ENCODE data around the gene RTTN.
"Not testable (repeated sequence)": the region's sequence is repeated elsewhere in the genome, so short reads cannot be mapped to it uniquely, and the experiment has no call there.

RTTN gene

DNA sequence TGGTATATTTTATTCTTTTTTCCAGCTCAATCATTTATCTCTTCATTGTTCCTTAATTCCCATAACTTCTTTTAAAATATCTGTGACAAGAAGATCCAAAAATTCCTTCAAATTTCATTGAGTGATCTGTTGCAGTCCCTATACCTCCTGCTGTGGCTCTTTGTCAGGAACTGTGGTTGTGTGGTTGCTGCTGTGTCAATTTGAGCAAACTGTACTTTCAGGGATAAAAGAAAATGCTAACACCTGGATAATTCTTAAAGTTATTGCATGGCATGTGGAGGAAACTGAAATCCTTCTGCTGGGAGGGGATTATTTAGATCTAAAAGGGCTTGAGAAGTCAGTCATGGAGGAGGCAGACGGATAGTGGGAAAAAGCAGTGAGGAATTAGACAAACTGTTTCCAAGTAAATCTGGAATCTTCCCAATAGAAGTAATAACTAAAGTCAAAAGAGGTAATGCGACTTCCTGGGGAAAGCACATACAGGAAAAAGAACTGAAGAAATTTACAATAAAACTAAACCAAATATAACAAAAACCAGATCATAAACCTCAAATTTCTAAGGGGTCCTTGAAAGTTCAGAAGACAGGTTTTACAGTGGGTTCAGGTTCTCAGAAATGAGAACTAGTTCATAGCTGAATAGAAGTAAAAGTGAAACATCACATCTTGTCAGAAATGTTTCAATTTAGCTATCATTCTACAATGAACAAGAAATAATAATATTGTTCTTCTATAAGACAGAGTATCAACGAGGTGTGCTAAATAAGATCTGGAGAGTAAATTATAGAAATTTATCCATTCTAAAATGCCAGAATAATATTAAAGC is 224.3 kb downstream of the RTTN start:
- H3K4me1 ChIP-seq (ENCODE audit: control insufficient read depth, insufficient read depth, low read length): peaks cover 6% of the 10 kb centered on the region; the same call in 1 of the 2 replicates
- H3K27me3 ChIP-seq (ENCODE audit: control insufficient read depth, insufficient read depth, low read length): no peaks in the 10 kb centered on the region
- H3K36me3 ChIP-seq (ENCODE audit: control insufficient read depth, insufficient read depth, low read length): no peaks in the 10 kb centered on the region
- no peak overlapping the region for H3K4me3 ChIP-seq (ENCODE audit: low read depth, low read length)
- H3K9me3 ChIP-seq (ENCODE audit: control insufficient read depth, insufficient read depth, low read depth, low read length): peaks cover 11% of the 10 kb centered on the region
- no peak overlapping the region for H3K27ac ChIP-seq (ENCODE audit: low read depth, low read length)
- no peak overlapping the region for H3K9ac ChIP-seq (ENCODE audit: low read length)

DNA sequence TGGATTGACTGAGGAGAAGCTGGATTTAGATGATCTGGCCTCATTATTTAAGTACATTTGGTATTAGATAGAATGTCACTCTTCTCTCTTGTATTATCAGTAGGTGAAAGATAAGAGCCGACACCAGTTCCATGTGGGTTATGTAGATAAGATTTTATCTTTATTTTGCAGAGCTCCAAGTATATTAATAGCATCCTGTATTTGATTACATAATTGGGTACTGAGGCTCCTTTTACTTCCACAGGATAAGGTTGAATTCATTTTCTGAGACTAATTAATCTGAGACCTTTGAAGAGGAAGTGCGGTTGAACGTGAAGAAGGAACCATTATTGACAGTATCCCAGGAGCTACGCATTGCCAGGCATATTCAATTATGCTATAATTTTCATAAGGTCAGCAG is 225.0 kb downstream of the RTTN start:
- Histone ChIP-seq H3K9me3 (ENCODE audit: control insufficient read depth, insufficient read depth, low read depth, low read length) (peaks cover 15% of the 10 kb centered on the region), H3K27ac (ENCODE audit: low read depth, low read length) (no peak overlapping the region), H3K4me3 (ENCODE audit: low read depth, low read length) (no peak overlapping the region), H3K4me1 (ENCODE audit: control insufficient read depth, insufficient read depth, low read length) (peaks cover 6% of the 10 kb centered on the region; the same call in 1 of the 2 replicates), H3K9ac (ENCODE audit: low read length) (no peak overlapping the region), H3K27me3 (ENCODE audit: control insufficient read depth, insufficient read depth, low read length) (no peaks in the 10 kb centered on the region), H3K36me3 (ENCODE audit: control insufficient read depth, insufficient read depth, low read length) (no peaks in the 10 kb centered on the region)

DNA sequence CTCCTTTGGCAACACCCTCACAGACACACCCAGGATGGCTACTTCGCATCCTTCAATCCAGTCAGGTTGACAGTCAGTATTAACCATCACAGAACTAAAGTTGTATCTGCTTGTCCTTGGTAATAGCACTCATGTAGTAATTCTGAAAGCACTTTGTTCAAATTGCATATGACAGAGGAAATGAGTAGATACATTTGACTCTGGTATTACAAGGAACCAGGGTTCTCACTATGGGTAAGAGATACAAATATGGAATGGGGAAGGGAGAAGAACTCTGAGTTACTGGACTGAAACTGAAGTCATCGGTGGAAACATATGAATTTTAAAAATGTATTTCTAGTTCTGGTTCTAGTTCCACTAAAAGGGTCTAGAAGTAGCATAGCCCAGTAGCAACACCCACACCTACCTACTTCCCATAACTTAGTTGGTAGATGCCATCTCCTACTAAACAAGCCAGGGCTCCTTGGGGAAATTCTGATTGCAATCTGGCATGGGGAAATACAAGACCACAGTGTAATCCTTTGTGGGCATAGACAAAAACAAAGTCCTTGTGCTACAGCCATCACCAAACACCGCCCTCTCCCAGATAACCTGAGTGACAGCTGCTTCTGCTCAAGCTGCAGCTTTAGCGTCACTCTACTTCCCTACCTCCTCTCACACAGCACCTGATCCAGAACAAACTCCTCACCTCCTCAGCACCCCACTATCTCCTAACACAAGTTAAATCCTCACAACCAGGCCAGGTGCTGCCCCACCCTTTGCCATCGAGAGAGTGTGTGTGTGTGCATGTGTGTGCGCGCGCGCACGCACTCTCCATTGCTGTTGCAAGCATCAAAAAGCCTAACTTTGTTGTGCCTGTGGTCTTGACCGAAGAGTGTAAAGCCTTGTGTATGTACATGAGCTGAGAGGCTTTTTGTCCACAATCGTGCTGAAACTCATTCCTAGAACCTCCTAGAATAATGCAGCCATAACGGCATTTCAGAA is 226.5 kb downstream of the RTTN start:
- no peaks in the 10 kb centered on the region for H3K27me3 ChIP-seq (ENCODE audit: control insufficient read depth, insufficient read depth, low read length)
- H3K4me3 ChIP-seq (ENCODE audit: low read depth, low read length): no peak overlapping the region
- H3K9ac ChIP-seq (ENCODE audit: low read length): no peak overlapping the region
- H3K27ac ChIP-seq (ENCODE audit: low read depth, low read length): no peak overlapping the region
- H3K36me3 ChIP-seq (ENCODE audit: control insufficient read depth, insufficient read depth, low read length): no peaks in the 10 kb centered on the region
- H3K4me1 ChIP-seq (ENCODE audit: control insufficient read depth, insufficient read depth, low read length): peaks cover 6% of the 10 kb centered on the region; the same call in 1 of the 2 replicates
- H3K9me3 ChIP-seq (ENCODE audit: control insufficient read depth, insufficient read depth, low read depth, low read length): peaks cover 15% of the 10 kb centered on the region

DNA sequence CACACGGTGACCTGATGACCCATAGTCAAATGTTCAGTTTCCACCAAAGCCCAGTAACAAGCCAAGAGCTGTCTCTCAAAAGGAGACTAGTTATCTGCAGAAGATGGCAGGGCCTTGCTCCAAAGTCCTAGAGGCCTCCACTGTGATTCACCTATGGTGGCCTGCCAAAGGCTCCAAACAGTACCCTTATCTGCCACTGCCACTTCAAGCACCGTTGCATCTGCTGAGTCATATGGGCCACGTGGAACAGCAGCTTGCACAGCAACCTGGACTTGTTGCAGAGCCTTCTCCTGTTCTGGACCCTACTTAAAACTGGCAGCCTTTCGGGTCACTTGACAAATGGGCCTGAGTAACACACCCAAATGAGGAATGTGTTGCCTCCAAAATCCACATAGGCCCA is 230.2 kb downstream of the RTTN start:
- H3K9ac ChIP-seq (ENCODE audit: low read length); H3K27ac ChIP-seq (ENCODE audit: low read depth, low read length); H3K27me3 ChIP-seq (ENCODE audit: control insufficient read depth, insufficient read depth, low read length); H3K36me3 ChIP-seq (ENCODE audit: control insufficient read depth, insufficient read depth, low read length); H3K4me1 ChIP-seq (ENCODE audit: control insufficient read depth, insufficient read depth, low read length); H3K4me3 ChIP-seq (ENCODE audit: low read depth, low read length): not testable (repeated sequence)
- H3K9me3 ChIP-seq (ENCODE audit: control insufficient read depth, insufficient read depth, low read depth, low read length): peaks cover 20% of the 10 kb centered on the region

DNA sequence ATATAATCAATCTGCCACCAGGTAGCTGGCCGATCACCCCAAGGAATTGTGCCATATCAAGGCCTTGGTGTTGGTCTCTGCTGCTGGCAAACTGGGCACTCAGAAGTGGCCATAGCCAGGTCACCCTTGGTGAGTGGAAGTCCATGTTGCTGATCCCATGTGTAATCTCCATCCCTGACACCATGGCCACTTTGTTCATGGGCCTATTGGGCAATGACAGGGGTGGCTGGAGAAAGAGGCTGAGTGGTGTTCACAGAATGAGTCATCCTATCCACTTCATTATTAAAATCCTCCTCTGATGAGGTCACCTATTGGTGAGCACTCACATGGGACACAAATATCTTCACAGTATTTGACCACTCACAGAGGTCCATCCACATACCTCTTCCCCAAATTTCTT is 231.1 kb downstream of the RTTN start:
- peaks cover 20% of the 10 kb centered on the region for H3K9me3 ChIP-seq (ENCODE audit: control insufficient read depth, insufficient read depth, low read depth, low read length)
- H3K27ac ChIP-seq (ENCODE audit: low read depth, low read length): no peak overlapping the region
- H3K4me3 ChIP-seq (ENCODE audit: low read depth, low read length): no peak overlapping the region
- no peak overlapping the region for H3K9ac ChIP-seq (ENCODE audit: low read length)
- no peaks in the 10 kb centered on the region for H3K27me3 ChIP-seq (ENCODE audit: control insufficient read depth, insufficient read depth, low read length)
- H3K4me1 ChIP-seq (ENCODE audit: control insufficient read depth, insufficient read depth, low read length): no peaks in the 10 kb centered on the region
- no peaks in the 10 kb centered on the region for H3K36me3 ChIP-seq (ENCODE audit: control insufficient read depth, insufficient read depth, low read length)

DNA sequence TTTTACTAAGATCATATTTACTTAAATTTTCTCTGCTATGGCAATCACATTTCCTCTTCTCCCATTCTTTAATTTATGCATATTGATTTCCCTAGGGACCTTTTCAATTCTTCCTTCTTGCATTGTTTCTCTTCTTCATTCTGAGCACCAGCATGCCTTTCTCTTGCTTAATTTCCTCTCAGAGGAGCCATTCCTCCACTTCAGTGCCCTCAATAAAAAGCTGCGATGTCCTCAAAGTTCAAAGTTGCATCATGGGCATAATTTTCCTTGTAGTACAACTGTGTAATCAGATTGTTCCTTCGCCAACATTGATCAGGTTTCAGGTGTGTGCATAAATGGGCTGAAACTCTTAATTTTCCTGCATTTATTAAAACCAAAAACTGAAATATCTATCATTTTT is 236.0 kb downstream of the RTTN start:
- H3K4me3 ChIP-seq (ENCODE audit: low read depth, low read length): no peak overlapping the region
- H3K27ac ChIP-seq (ENCODE audit: low read depth, low read length): no peak overlapping the region
- no peaks in the 10 kb centered on the region for H3K27me3 ChIP-seq (ENCODE audit: control insufficient read depth, insufficient read depth, low read length)
- no peak overlapping the region for H3K9ac ChIP-seq (ENCODE audit: low read length)
- peaks cover 4% of the 10 kb centered on the region for H3K9me3 ChIP-seq (ENCODE audit: control insufficient read depth, insufficient read depth, low read depth, low read length)
- no peaks in the 10 kb centered on the region for H3K4me1 ChIP-seq (ENCODE audit: control insufficient read depth, insufficient read depth, low read length)
- H3K36me3 ChIP-seq (ENCODE audit: control insufficient read depth, insufficient read depth, low read length): no peaks in the 10 kb centered on the region

DNA sequence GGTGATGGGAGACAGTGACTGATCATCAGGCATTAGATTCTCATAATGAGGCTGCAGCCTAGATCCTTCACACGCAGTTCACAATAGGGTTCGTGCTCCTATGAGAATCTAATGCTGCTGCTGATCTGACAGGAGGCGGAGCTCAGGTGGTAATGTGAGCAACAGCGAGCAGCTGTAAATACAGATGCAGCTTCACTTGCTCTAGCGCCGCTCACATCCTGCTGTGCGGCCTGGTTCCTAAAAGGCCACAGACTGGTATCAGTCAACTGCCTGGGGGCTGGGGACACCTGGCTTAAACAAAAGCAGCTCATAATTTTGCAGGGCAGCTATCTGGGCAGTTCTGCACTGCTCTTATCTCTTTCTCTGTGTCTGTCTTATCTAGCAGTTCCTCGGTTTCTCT is 237.4 kb downstream of the RTTN start:
- no peak overlapping the region for H3K9ac ChIP-seq (ENCODE audit: low read length)
- H3K27ac ChIP-seq (ENCODE audit: low read depth, low read length): no peak overlapping the region
- no peaks in the 10 kb centered on the region for H3K36me3 ChIP-seq (ENCODE audit: control insufficient read depth, insufficient read depth, low read length)
- H3K9me3 ChIP-seq (ENCODE audit: control insufficient read depth, insufficient read depth, low read depth, low read length): peaks cover 2% of the 10 kb centered on the region; the same call in 1 of the 2 replicates
- no peak overlapping the region for H3K4me3 ChIP-seq (ENCODE audit: low read depth, low read length)
- H3K27me3 ChIP-seq (ENCODE audit: control insufficient read depth, insufficient read depth, low read length): no peaks in the 10 kb centered on the region
- no peaks in the 10 kb centered on the region for H3K4me1 ChIP-seq (ENCODE audit: control insufficient read depth, insufficient read depth, low read length)

DNA sequence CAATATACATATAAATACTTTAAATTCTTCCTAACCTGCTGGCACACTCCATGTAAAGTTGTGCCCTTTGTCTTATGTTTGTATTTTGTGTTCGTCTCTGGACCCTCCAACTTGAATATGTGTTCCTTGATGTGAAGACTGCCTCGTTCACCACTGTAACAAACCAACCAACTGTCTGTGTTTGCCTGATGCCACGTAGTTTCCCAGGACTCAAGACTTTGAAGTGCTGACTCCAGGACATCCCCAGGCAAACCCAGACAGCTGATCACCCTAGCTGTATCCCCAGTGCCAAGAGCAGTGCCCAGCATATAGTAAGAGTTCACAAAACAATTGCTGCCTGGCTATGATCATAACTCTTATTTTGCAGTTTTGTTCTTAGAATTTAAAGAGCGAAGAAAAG is 242.3 kb downstream of the RTTN start:
- no peaks in the 10 kb centered on the region for H3K36me3 ChIP-seq (ENCODE audit: control insufficient read depth, insufficient read depth, low read length)
- no peak overlapping the region for H3K9ac ChIP-seq (ENCODE audit: low read length)
- no peak overlapping the region for H3K4me3 ChIP-seq (ENCODE audit: low read depth, low read length)
- H3K4me1 ChIP-seq (ENCODE audit: control insufficient read depth, insufficient read depth, low read length): no peaks in the 10 kb centered on the region
- H3K9me3 ChIP-seq (ENCODE audit: control insufficient read depth, insufficient read depth, low read depth, low read length): no peaks in the 10 kb centered on the region
- H3K27ac ChIP-seq (ENCODE audit: low read depth, low read length): no peak overlapping the region
- H3K27me3 ChIP-seq (ENCODE audit: control insufficient read depth, insufficient read depth, low read length): no peaks in the 10 kb centered on the region

DNA sequence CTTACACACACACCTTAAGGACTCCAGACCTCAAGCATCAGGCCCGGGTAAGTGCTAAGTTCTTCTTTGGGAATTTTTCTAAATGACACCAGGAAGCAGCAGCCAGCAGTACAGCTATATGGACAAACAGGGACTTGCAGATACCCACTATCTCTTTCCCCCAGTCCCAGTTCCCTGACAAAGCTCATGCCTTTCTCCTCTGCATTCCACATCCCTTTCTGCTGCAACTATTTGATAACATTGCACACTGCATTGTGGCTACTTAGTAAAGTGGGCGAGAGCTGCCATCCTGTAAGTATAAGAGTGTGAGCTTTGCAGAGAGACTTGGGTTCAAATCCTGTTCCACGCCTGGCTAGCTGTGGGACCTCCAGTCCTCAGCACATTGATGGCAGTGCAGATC is 243.8 kb downstream of the RTTN start:
- no peaks in the 10 kb centered on the region for H3K9me3 ChIP-seq (ENCODE audit: control insufficient read depth, insufficient read depth, low read depth, low read length)
- no peaks in the 10 kb centered on the region for H3K36me3 ChIP-seq (ENCODE audit: control insufficient read depth, insufficient read depth, low read length)
- H3K4me1 ChIP-seq (ENCODE audit: control insufficient read depth, insufficient read depth, low read length): no peaks in the 10 kb centered on the region
- no peak overlapping the region for H3K27ac ChIP-seq (ENCODE audit: low read depth, low read length)
- no peaks in the 10 kb centered on the region for H3K27me3 ChIP-seq (ENCODE audit: control insufficient read depth, insufficient read depth, low read length)
- no peak overlapping the region for H3K9ac ChIP-seq (ENCODE audit: low read length)
- H3K4me3 ChIP-seq (ENCODE audit: low read depth, low read length): no peak overlapping the region

DNA sequence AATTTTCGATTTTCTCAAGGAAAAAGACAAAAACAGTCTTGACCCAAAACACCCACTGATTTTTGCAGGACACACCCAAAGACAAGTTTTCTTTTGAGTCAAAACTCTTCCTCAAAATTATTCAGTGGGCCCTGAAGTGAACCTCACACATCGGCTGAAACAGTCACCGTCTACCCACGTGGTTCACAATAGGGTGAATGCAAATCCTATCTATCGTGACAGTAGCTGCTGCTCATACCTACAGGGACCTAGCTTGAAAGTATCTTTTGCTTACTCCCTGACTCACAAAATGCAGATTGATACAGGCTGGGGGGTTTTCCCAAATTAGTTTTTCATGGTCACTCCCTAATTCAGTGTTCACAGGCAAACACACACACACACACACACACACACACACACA is 247.1 kb downstream of the RTTN start:
- Histone ChIP-seq H3K27ac (ENCODE audit: low read depth, low read length) (no peak overlapping the region), H3K9ac (ENCODE audit: low read length) (no peak overlapping the region), H3K4me1 (ENCODE audit: control insufficient read depth, insufficient read depth, low read length) (no peaks in the 10 kb centered on the region), H3K9me3 (ENCODE audit: control insufficient read depth, insufficient read depth, low read depth, low read length) (no peaks in the 10 kb centered on the region), H3K27me3 (ENCODE audit: control insufficient read depth, insufficient read depth, low read length) (no peaks in the 10 kb centered on the region), H3K4me3 (ENCODE audit: low read depth, low read length) (no peak overlapping the region), H3K36me3 (ENCODE audit: control insufficient read depth, insufficient read depth, low read length) (no peaks in the 10 kb centered on the region)

DNA sequence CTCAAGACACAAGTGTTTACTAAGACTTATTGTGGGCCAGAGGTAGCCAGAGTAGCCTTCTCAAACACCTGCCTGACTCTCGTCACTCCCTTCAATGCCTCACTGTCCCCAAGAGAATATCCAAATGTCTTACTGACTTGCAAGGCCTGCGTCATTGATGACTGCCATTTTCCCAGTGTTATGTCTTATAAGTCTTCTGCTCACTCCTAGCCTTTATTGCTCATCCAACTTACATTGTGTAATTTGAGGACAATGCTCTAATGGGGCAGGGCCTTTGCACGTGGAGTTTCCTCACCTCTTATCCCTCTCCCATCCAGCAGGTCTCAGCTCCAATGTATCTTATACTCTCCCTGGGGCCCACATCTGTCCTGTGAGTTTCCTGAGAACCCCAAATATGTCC is 247.7 kb downstream of the RTTN start:
- Histone ChIP-seq H3K27ac (ENCODE audit: low read depth, low read length) (no peak overlapping the region), H3K9ac (ENCODE audit: low read length) (no peak overlapping the region), H3K27me3 (ENCODE audit: control insufficient read depth, insufficient read depth, low read length) (no peaks in the 10 kb centered on the region), H3K4me1 (ENCODE audit: control insufficient read depth, insufficient read depth, low read length) (no peaks in the 10 kb centered on the region), H3K36me3 (ENCODE audit: control insufficient read depth, insufficient read depth, low read length) (no peaks in the 10 kb centered on the region), H3K9me3 (ENCODE audit: control insufficient read depth, insufficient read depth, low read depth, low read length) (0 out of 2 replicates have a peak, but pooled peaks cover 2% of the 10 kb centered on the region), H3K4me3 (ENCODE audit: low read depth, low read length) (no peak overlapping the region)
